GM18498 (cell line): Measurements from ENCODE around the gene C4A.
"Not testable (repeated sequence)": the region's sequence is repeated elsewhere in the genome, so short reads cannot be mapped to it uniquely, and the experiment has no call there.

Experiments
- ATAC-seq: cut with Tn5 transposase; IDR thresholded peaks from one replicate; pipeline ENCODE4 v1.9.1; 2021; ENCODE audit warnings: mild to moderate bottlenecking, moderate library complexity; ENCODE audit not compliant: unreplicated experiment

The C4A gene

DNA sequence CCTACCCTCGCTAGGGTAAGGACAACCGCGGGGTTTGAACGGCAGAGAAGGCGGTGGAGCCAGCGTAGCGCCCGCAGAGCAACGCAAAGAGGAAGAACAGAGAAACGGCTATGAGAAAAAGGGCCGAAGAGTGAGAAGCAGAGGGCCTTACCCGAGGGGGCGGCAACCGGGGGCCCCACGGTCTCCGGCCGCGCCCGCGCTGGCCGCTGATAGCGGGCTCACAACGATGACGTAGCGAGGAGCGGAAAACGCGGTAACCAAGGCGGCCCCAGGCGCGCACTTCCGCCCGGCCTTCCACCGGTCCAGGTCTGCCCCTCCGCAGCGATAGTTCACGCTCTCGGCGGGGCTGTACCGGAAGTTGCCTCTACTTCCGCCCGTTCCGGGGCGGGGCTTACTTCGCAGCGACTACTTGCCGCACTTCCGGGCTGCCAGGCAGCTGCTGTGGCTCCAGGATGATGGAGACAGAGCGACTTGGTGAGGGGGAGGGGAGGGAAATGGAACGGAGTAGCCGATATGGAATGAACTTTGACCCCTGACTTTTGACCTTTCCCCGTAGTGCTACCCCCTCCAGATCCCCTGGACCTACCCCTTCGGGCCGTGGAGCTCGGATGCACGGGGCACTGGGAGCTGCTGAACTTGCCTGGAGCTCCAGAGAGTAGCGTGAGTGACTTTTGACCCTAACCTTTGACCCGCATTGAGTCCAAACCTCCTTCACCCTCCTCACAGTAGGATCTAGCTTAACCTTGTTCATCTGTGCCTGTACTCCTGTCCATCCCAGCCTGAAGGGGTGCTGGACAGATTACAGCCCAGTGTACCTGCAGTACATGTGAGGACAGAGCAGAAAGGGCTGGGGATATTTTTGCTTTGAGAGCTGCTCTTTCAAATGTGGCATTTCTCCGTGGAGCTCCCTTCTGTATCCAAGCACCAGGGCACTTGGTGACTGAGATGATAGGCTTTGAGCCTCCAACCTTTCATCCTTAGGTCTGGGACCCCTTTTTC is 22.8 kb upstream of the C4A start, which contains the start of the genes NELFE and SKIC2:
Gene NELFE, minus strand, starts transcription at position 231 of the 999 bp plus-strand sequence. CDS start 525 bp downstream, outside the sequence.
Gene SKIC2, plus strand, starts transcription at position 435 of the 999 bp plus-strand sequence. Its CDS starts 18 bp downstream, at position 453.
- ATAC-seq, result peak; percentile 97

DNA sequence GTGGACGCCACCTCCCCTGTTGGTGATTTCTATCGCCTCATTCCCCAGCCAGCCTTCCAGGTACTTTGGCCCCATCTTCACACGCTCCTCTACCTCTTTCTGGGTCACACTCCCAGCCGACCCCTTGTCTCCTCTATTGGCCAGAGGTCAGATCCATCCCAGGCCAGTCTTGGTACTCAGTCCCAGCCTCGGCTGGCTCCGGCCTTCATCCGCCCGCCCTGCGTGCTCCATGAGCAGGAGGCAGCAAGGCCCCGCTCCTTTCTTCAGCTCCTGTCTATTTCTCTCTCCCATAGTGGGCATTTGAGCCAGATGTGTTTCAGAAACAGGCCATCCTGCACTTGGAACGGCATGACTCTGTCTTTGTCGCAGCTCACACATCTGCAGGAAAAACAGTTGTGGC is 20.2 kb upstream of the C4A start:
- no peak for ATAC-seq

- ATAC-seq, result no peak
Observed at GRCh38 chr6:31963921-31964320, 17.9 kb upstream of the C4A start.

DNA sequence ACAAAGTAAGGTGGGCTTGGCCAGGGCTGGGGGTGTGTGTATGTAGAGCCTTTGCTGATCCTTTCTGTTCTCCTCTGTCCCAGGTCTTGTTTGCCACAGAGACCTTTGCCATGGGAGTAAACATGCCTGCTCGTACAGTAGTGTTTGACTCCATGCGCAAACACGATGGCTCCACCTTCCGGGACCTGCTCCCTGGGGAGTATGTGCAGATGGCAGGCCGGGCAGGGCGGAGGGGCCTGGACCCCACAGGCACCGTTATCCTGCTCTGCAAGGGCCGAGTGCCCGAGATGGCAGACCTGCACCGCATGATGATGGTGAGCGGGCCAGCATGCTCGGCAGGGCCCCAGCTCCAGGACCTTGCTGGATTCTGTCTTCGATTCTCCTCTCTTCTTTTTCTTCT is 16.2 kb upstream of the C4A start:
- no peak for ATAC-seq

DNA sequence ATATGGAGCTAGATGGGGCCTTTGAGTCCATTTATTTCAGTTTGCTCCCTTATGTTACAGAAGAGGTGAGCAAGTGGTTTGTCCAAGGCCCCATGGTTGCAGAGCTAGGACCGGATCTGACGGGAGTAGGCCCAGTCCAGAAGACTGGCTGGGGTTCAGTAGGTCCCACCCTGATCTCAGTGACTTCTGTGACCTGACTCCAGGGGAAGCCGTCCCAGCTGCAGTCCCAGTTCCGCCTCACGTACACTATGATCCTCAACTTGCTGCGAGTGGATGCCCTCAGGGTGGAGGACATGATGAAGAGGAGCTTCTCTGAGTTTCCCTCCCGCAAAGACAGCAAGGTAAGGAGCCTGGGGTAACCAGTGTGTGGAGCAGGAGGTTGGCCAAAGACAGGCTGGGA is 15.4 kb upstream of the C4A start:
- ATAC-seq, result no peak

DNA sequence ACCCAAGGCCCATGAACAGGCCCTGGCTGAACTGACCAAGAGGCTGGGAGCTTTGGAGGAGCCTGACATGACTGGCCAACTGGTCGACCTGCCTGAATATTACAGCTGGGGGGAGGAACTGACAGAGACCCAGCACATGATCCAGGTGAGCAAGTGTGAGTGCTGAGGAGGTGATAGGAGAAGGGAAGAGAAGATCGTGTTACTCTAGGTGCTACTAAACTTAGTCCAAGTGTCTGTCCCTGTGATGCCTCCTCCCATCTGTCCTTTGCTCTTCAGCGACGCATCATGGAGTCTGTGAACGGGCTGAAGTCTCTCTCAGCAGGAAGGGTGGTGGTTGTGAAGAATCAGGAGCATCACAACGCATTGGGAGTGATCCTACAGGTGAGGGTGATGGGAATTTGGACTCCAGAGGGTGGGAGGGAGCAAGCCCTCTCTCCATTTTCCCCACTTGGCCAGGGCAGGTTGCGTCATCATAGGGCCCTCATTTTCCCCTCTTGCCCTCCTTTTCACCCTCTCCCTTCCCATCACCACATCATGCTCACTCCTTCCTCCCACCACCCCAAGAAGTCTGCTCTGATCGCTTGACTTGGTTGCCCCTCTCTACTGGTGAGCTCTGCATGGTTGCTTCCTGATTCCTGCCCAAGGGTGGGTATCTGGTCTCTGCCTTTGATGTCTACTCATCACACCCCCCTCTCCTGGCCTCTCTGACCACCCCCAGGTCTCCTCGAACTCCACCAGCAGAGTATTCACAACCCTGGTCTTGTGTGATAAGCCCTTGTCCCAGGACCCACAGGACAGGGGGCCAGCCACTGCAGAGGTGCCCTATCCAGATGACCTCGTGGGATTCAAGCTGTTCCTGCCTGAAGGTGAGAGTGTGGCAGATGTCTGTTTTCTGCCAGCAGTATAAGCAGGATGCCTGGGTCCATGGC is 14.6 kb upstream of the C4A start:
- no peak for ATAC-seq

DNA sequence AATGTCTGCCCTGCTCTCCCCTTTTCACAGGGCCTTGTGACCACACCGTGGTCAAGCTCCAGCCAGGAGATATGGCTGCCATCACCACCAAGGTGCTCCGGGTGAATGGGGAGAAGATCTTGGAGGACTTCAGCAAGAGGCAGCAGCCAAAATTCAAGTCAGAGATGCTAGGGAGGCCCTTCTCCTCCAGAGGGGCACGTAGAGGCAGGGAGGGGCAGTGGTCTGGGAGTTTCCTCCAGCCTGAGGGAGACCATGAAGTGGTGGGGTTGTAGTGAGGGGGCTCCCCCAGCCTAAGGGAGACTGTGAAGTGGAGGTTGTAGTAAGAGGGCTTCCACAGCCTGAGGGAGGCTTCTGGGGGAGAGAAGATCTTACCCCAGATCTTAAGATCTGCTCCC is 13.9 kb upstream of the C4A start:
- no peak for ATAC-seq

GRCh38 chr6:31968326-31968725 is 13.5 kb upstream of the C4A start:
- no peak for ATAC-seq

DNA sequence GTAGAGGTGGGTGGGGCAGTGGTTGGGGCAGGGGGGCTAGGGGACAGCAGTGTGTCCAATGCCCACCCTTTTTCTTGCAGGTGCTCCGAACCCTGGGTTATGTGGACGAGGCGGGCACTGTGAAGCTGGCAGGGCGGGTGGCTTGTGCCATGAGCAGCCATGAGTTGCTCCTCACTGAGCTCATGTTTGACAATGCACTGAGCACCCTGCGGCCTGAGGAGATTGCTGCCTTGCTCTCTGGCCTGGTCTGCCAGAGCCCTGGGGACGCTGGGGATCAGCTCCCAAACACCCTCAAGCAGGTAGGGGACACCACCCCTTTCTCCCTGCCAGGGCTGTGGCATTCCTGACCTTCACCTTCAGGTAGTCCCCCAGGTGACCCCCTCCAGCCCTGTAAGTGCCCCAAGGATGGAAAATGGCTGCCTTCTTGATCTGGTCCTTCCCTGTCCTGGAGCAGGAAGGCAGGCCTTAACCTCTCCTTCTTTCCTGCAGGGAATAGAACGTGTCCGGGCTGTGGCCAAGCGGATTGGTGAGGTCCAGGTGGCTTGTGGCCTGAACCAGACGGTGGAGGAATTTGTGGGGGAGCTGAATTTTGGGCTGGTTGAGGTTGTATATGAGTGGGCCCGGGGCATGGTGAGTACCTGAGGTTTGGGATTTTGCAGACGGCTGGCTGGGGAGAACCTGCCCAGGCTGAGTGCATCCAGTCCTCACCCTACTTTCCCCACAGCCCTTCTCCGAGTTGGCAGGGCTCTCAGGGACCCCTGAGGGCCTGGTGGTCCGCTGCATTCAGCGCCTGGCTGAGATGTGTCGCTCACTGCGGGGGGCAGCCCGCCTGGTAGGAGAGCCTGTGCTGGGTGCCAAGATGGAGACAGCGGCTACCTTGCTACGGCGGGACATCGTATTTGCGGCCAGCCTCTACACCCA is 12.8 kb upstream of the C4A start:
- ATAC-seq, result no peak

- ATAC-seq, result no peak
Observed at GRCh38 chr6:31969712-31970603, 11.9 kb upstream of the C4A start.

DNA sequence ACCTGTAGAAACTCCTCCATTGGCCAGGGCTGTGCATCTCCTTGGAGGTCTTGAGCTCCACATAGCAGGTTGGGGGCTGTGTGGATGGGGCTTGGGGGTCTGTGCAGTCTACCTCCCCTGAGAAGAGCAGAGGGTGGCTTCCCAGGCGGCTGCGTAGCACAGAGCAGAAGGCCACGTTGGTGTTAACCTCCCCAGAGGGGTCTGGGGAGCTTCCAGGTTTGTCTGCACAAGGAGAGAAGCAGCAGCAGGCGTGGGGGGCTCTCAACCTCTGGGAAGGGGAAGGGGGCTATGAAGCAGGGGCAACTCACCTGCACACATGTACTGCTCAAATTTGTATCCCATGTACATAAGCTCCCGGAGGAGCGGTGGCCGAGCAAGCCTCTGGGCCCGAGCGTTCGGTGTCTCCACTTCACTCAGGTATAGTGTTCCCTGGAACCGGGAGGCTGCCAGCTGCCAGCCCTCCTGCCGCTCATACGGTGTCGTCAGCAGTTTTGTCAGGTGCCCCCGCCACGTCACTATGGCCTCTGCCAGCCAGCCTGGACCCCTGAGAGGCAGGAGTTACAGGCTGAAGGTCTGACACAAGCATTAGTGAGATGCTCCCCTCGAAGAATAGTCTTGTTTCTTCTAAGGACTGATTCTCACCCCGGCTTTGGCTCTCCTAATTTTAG is 11.1 kb upstream of the C4A start:
- no peak for ATAC-seq

DNA sequence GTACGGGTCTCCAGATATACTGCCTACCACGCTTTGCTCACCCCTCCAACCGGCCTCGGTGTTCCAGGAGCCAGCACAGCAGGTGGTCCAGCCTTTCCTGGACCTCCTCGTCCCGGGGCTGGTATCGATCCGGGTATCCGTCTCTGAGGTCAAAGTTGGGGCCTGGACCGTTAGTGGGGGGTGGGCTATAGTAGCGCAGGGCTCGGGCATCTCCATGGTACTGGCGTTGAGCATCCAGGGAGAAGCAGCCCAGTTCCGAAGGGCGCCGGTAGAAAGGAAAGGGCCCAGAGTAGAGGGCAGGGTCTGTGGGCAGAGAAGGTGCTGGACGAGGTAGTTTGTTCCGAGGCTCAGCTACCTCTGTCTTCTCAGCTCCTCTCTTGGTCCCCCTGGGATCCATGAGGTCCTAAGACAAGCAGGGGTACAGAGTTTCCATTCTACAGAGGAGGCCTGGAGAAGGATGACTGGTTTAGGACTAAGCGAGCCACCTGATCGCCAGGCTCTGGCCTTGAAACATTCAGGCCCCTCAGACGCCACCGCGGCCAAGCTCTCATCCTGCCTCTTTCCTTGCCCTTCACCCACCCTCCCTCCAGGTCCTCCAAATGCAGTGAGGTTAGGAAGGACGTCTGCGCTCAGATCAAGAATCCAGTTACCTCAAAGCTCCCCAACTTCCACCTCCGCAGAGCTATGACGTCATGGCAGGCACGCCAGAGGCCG is 10.4 kb upstream of the C4A start:
- no peak for ATAC-seq

- peak; percentile 90 for ATAC-seq
Observed at GRCh38 chr6:31971993-31972708, 9.7 kb upstream of the C4A start, which contains the start of gene DXO. TSS of gene DXO (minus strand) at chr6:31972138. CDS start at chr6:31971675, 463 bp downstream.

- ATAC-seq, result no peak
Observed at GRCh38 chr6:31972709-31973350, 9.0 kb upstream of the C4A start.

GRCh38 chr6:31976065-31976464 is 5.8 kb upstream of the C4A start:
- ATAC-seq, result not testable (repeated sequence)

DNA sequence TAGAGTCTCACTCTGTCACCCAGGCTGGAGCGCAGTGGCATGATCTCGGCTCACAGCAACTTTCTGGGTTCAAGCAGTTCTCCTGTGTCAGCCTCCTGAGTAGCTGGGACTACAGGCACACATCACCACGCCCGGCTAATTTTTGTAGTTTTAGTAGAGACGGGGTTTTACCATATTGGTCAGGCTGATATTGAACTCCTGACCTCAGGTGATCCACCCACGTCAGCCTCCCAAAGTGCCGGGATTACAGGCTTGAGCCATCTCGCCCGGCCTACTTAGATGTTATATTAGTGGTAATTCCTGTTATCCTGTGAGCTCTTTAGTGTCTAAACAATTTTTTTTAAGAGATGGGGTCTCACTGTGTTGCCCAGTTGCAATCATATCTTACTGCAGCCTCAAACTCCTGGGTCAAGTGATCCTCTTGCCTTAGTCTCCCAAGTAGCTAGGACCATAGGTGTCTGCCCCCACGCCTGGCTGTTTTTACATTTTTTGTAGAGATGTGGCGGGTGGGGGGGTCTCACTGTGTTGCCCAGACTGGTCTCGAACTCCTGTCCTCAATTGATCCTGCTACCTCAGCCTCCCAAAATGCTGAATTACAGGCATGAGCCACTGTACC is 3.9 kb upstream of the C4A start:
- no peak for ATAC-seq
